GM12878 (cell line): Measurements from ENCODE around the gene CAMP. TPM values are rescaled to one million over a fixed set of nuclear protein-coding genes. Genes with fewer than 3 reads are reported as not detected.

Experiments used
- BHLHE40 ChIP-seq, 2 experiments: fragments of 450-650 bp in 1 of 2; IDR thresholded peaks; 2 replicates each; pipeline ENCODE4 v1.6.1; 2011 to 2017; ENCODE audit warnings: low read depth in 2 of 2, borderline replicate concordance in 1 of 2, improper control_type of control experiment in 1 of 2, low read length in 1 of 2, mild to moderate bottlenecking in 1 of 2
- BRCA1 ChIP-seq: IDR thresholded peaks from 2 replicates; pipeline ENCODE4 v1.6.1; 2011; ENCODE audit warnings: low read depth, low read length, improper control_type of control experiment
- CREM ChIP-seq: IDR thresholded peaks from 2 replicates; pipeline ENCODE4 v1.6.1; 2014; ENCODE audit warnings: antibody characterized with exemption, low read depth
- CUX1 ChIP-seq: IDR thresholded peaks from 2 replicates; pipeline ENCODE4 v1.6.1; 2012; ENCODE audit warnings: improper control_type of control experiment, low read depth, low read length; ENCODE audit not compliant: insufficient replicate concordance
- E2F8 ChIP-seq: fragments of 450-650 bp; IDR thresholded peaks from 2 replicates; pipeline ENCODE4 v1.6.1; 2018; ENCODE audit warnings: mild to moderate bottlenecking, low read depth, moderate library complexity; ENCODE audit not compliant: partially characterized antibody
- GATAD2B ChIP-seq: fragments of 450-650 bp; conservative IDR thresholded peaks from 2 replicates; pipeline ENCODE4 v1.6.1; 2017; ENCODE audit warnings: low read depth, mild to moderate bottlenecking, moderate library complexity
- HDAC6 ChIP-seq: fragments of 200-600 bp; sonication (generic); IDR thresholded peaks from one replicate; pipeline ENCODE4 v1.8.0; 2017; ENCODE audit warnings: antibody characterized with exemption; ENCODE audit not compliant: unreplicated experiment
- KLF5 ChIP-seq: fragments of 450-650 bp; IDR thresholded peaks from 2 replicates; pipeline ENCODE4 v1.6.1; 2014; ENCODE audit warnings: mild to moderate bottlenecking; ENCODE audit not compliant: partially characterized antibody
- MTA2 ChIP-seq: fragments of 450-650 bp; IDR thresholded peaks from 2 replicates; pipeline ENCODE4 v1.6.1; 2016; ENCODE audit warnings: low read depth, mild to moderate bottlenecking, moderate library complexity
- MXI1 ChIP-seq: fragments of 150-350 bp; IDR thresholded peaks from 2 replicates; pipeline ENCODE4 v1.6.1; 2011; ENCODE audit warnings: low read depth, mild to moderate bottlenecking, inconsistent platforms, low read length, improper control_type of control experiment
- PML ChIP-seq: IDR thresholded peaks from 2 replicates; pipeline ENCODE4 v1.6.1; 2012; ENCODE audit warnings: low read length, inconsistent platforms
- STAT3 ChIP-seq: IDR thresholded peaks from 2 replicates; pipeline ENCODE4 v1.6.1; 2011; ENCODE audit warnings: low read depth, low read length, improper control_type of control experiment
- TCF12 ChIP-seq: IDR thresholded peaks from 2 replicates; pipeline ENCODE4 v1.6.1; 2011; ENCODE audit warnings: low read depth, mild to moderate bottlenecking, low read length
- TCF3 ChIP-seq: IDR thresholded peaks from 2 replicates; pipeline ENCODE4 v1.6.1; 2012; ENCODE audit warnings: low read depth, mild to moderate bottlenecking, low read length, borderline replicate concordance; ENCODE audit not compliant: insufficient read depth
- ZBTB4 ChIP-seq: fragments of 450-650 bp; formaldehyde crosslinking; IDR thresholded peaks from 2 replicates; pipeline ENCODE4 v1.4.0; 2022; ENCODE audit warnings: mild to moderate bottlenecking, moderate library complexity
- polyA plus RNA-seq, 11 experiments: library from polyadenylated mRNA; depleted of rRNA in 4 of 11; unstranded in 6 of 11; stranded (reverse) in 5 of 11; fragments of >200 nt; fragmentation: Nextera tagmentation in 4 of 11; fragmentation: Illumina TruSeq in 1 of 11; extraction: Ambion mirVana in 4 of 11; extraction: Trizol in 1 of 11; gene quantifications; 1 replicate in 1 of 11; 2 replicates in 10 of 11; pipeline versions ENCODE4 v1.2.1 to v1.2.3, GENCODE V29; 2011 to 2016; ENCODE audit warnings: inconsistent platforms in 2 of 11, missing spikeins in 2 of 11, low read depth in 1 of 11
- total RNA-seq, 4 experiments: library from RNA; depleted of rRNA in 3 of 4; stranded (reverse); fragments of >200 nt in 3 of 4; fragmentation: Illumina TruSeq in 1 of 4; extraction: Trizol in 1 of 4; gene quantifications; 2 replicates each; pipeline versions ENCODE4 v1.2.1 to v1.2.3, GENCODE V29; 2013 to 2021

Gene CAMP
- total and polyA plus RNA-seq, 10 of the 15 experiments (the other 5 are each of a cell fraction or from before 2014, with no cell fraction given) = 0.76 to 34.3 (median 7.6) TPM

- peak; percentile 56; the same call in 1 of the 2 replicates for TF ChIP-seq MTA2
- TF ChIP-seq PML = no peak
- TF ChIP-seq ZBTB4 = no peak
- peak; percentile 92 for TF ChIP-seq MXI1
- no peak for TF ChIP-seq STAT3
- TF ChIP-seq CUX1 = peak; percentile 31
- TF ChIP-seq E2F8 = peak; percentile 99
- TF ChIP-seq GATAD2B = no peak; the same call in 1 of the 2 replicates
- TF ChIP-seq HDAC6 = no peak
- no peak for TF ChIP-seq KLF5
- TF ChIP-seq BRCA1 = peak; percentile 22; the same call in 1 of the 2 replicates
- peak; percentile 64; the same call in 1 of the 2 replicates for TF ChIP-seq TCF12
- TF ChIP-seq BHLHE40 (IDR thresholded peaks at IDR 0.05; ENCODE audit: borderline replicate concordance in 1 of 2, low read depth in 2 of 2, low read length in 1 of 2) = 0 out of 4 replicates have a peak, but pooled peaks of 1 of the 2 experiments have one; percentile 11
- peak; percentile 54; the same call in 1 of the 2 replicates for TF ChIP-seq CREM
- TF ChIP-seq TCF3 = peak; percentile 28; the same call in 1 of the 2 replicates
Measured at GRCh38 chr3:48188266-48189201, 34.8 kb upstream of the CAMP start, which contains the start of gene CDC25A (continued).
